Activated B cell treated with CpG ODN at 0.5 μM for 24 hours (primary cell): ENCODE data around the gene PRR4. TPM values are rescaled to one million over a fixed set of nuclear protein-coding genes. Genes with fewer than 3 reads are reported as not detected.

Experiments
- ATAC-seq: fragments of 200-7000 bp; cut with Tn5 transposase; one replicate; pipeline ENCODE4 v1.10.0; 2021; ENCODE audit warnings: low read depth, mild to moderate bottlenecking, moderate library complexity
- CTCF ChIA-PET: fragments of 350-600 bp; sonication (Branson Sonifier 250); formaldehyde crosslinking; loops from one replicate; lab custom pipeline; 2021; ENCODE audit warnings: antibody characterized with exemption; lab: Charles Lee
- POLR2A ChIA-PET: fragments of 350-600 bp; sonication (Branson Sonifier 250); formaldehyde crosslinking; loops from one replicate; lab custom pipeline; 2021; ENCODE audit warnings: antibody characterized with exemption; lab: Charles Lee
- DNase-seq: peaks from one replicate; pipeline ENCODE4 v3.0.0; 2022
- H3K27ac Mint-ChIP-seq: one replicate; pipeline ENCODE4 v1.8.0; 2020; ENCODE audit warnings: mixed read lengths
- H3K27me3 Mint-ChIP-seq: one replicate; pipeline ENCODE4 v1.8.0; 2021; ENCODE audit warnings: mixed read lengths
- H3K36me3 Mint-ChIP-seq: one replicate; pipeline ENCODE4 v1.8.0; 2021; ENCODE audit warnings: low read depth, mixed read lengths
- H3K4me1 Mint-ChIP-seq: one replicate; pipeline ENCODE4 v1.8.0; 2021; ENCODE audit warnings: mixed read lengths
- H3K4me3 Mint-ChIP-seq: one replicate; pipeline ENCODE4 v1.8.0; 2020; ENCODE audit warnings: mild to moderate bottlenecking, mixed read lengths
- H3K9me3 Mint-ChIP-seq: one replicate; pipeline ENCODE4 v1.8.0; 2020; ENCODE audit warnings: mixed read lengths
- intact Hi-C: fragments of 100-400 bp; cut with micrococcal nuclease; formaldehyde crosslinking; loops from one replicate; pipeline ENCODE4 v1.15.1; 2024
- total RNA-seq: library from RNA; stranded (reverse); gene quantifications from 2 replicates; pipeline ENCODE4 v1.2.3, GENCODE V29; 2022
- TF ChIP-seq, protein P1 (sequence below): fragments of 200-600 bp; IDR thresholded peaks from one replicate; pipeline ENCODE4 v1.8.0; 2022; ENCODE audit warnings: antibody characterized with exemption, mild to moderate bottlenecking

The PRR4 gene
- total RNA-seq, 1 donor from 2014 or later: 3.0 TPM

- Mint-ChIP-seq H3K27ac (no peak overlapping the region), H3K4me1 (no peaks in the 10 kb centered on the region), H3K27me3 (no peaks in the 10 kb centered on the region), H3K36me3 (peaks cover 12% of the 10 kb centered on the region), H3K9me3 (peaks cover 2% of the 10 kb centered on the region), H3K4me3 (no peak overlapping the region)
- DNase-seq (no peak), ATAC-seq (no peak)
- POLR2A ChIA-PET: no interaction called here
- TF ChIP-seq, protein P1, sequence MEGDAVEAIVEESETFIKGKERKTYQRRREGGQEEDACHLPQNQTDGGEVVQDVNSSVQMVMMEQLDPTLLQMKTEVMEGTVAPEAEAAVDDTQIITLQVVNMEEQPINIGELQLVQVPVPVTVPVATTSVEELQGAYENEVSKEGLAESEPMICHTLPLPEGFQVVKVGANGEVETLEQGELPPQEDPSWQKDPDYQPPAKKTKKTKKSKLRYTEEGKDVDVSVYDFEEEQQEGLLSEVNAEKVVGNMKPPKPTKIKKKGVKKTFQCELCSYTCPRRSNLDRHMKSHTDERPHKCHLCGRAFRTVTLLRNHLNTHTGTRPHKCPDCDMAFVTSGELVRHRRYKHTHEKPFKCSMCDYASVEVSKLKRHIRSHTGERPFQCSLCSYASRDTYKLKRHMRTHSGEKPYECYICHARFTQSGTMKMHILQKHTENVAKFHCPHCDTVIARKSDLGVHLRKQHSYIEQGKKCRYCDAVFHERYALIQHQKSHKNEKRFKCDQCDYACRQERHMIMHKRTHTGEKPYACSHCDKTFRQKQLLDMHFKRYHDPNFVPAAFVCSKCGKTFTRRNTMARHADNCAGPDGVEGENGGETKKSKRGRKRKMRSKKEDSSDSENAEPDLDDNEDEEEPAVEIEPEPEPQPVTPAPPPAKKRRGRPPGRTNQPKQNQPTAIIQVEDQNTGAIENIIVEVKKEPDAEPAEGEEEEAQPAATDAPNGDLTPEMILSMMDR: no peak
- intact Hi-C loops: no loop called here
- CTCF ChIA-PET: no interaction called here
These were observed 24.1 kb upstream of the PRR4 start for GRCh38 chr12:10873378-10873777.

- ATAC-seq: no peak
- H3K4me3 Mint-ChIP-seq: no peak overlapping the region
- ChIA-PET POLR2A (no interaction called here), CTCF (no interaction called here)
- no peaks in the 10 kb centered on the region for H3K4me1 Mint-ChIP-seq
- intact Hi-C loops: no loop called here
- TF ChIP-seq, protein P1: no peak
- peaks cover 11% of the 10 kb centered on the region for H3K9me3 Mint-ChIP-seq
- no peaks in the 10 kb centered on the region for H3K27me3 Mint-ChIP-seq
- H3K36me3 Mint-ChIP-seq: peaks cover 14% of the 10 kb centered on the region
- no peak overlapping the region for H3K27ac Mint-ChIP-seq
- DNase-seq: no peak
These were observed 18.1 kb upstream of the PRR4 start for GRCh38 chr12:10867381-10867780.

- DNase-seq (no peak), ATAC-seq (no peak)
- Mint-ChIP-seq H3K27me3 (no peaks in the 10 kb centered on the region), H3K27ac (no peak overlapping the region), H3K4me1 (no peaks in the 10 kb centered on the region), H3K36me3 (peaks cover 34% of the 10 kb centered on the region), H3K4me3 (no peak overlapping the region), H3K9me3 (peaks cover 28% of the 10 kb centered on the region)
- ChIA-PET POLR2A (no interaction called here), CTCF (no interaction called here)
- intact Hi-C loops: no loop called here
- TF ChIP-seq, protein P1: no peak
These were observed 14.4 kb upstream of the PRR4 start for GRCh38 chr12:10863512-10864218.

DNA sequence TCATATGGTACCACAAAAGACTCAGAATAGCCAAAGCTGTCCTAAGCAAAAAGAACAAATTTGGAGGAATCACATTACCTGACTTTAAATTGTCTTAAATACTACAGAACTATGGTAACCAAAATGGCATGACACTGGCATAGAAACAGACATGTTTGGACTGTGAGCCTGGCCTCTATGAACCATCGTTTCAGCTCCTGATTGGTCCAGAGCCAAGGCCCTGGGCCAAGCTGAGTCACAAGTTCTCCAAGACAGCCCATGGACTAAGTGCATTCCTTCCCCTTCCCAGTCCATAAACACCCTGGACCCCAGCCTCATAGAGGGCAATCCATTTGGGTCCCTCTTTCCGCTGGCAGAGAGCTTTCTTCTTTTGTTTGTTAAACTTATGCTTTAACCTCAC is 12.1 kb upstream of the PRR4 start:
- Mint-ChIP-seq H3K4me3 (no peak overlapping the region), H3K36me3 (peaks cover 53% of the 10 kb centered on the region), H3K27me3 (no peaks in the 10 kb centered on the region), H3K9me3 (peaks cover 44% of the 10 kb centered on the region), H3K27ac (no peak overlapping the region), H3K4me1 (no peaks in the 10 kb centered on the region)
- DNase-seq: no peak
- TF ChIP-seq, protein P1: no peak
- POLR2A ChIA-PET: no interaction called here
- intact Hi-C loops: no loop called here
- ATAC-seq: no peak
- CTCF ChIA-PET: no interaction called here

DNA sequence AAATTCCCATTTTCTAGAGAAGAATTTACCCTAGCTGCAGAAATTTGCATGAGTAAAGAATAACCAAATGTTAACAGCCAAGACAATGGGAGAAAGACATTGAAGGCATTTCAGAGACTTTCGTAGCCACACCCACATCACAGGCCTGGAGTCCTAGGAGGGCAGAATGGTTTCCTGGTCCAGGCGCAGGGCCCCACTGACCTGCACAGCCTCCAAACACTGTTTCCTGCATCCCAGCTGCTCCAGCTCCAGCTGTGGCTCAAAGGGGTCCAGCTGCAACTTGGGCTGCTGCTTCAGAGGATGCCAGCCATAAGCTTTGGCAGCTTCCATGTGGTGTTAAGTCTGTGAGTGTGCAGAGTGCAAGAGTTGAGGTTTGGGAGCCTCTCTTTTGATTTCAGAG is 6.5 kb upstream of the PRR4 start:
- DNase-seq (no peak), ATAC-seq (no peak)
- Mint-ChIP-seq H3K4me3 (no peak overlapping the region), H3K9me3 (peaks cover 31% of the 10 kb centered on the region), H3K4me1 (no peaks in the 10 kb centered on the region), H3K36me3 (peaks cover 38% of the 10 kb centered on the region), H3K27ac (no peak overlapping the region), H3K27me3 (no peaks in the 10 kb centered on the region)
- TF ChIP-seq, protein P1: no peak
- POLR2A ChIA-PET: no interaction called here
- intact Hi-C loops: no loop called here
- CTCF ChIA-PET: no interaction called here
